ENCODE data around the gene PCDHGB7.
A peak's percentile ranks its signal among the peaks of the same experiment; 100 is the strongest.
"Not testable (repeated sequence)": the region's sequence is repeated elsewhere in the genome, so short reads cannot be mapped to it uniquely, and the experiment has no call there.

The PCDHGB7 gene

DNA sequence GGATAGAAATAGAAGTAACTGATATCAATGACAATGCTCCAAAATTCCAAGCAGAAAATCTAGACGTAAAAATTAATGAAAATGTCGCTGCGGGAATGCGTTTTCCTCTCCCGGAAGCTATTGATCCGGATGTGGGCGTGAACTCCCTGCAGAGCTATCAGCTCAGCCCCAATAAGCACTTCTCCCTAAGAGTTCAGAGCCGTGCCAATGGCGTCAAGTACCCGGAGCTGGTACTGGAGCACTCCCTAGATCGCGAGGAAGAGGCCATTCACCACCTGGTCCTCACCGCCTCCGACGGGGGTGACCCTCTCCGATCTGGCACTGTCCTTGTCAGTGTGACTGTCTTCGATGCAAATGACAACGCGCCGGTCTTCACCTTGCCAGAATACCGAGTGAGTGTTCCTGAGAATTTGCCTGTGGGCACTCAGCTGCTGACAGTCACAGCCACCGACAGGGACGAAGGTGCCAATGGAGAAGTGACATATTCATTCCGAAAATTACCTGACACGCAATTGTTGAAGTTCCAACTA lies 3.9 kb upstream of the PCDHGB7 start:
- no peaks in the 10 kb centered on the region for H3K79me2 ChIP-seq (ENCODE audit: insufficient read depth, low read length)
- TF ChIP-seq EZH2 (IDR thresholded peaks at IDR 0.05; ENCODE audit: borderline replicate concordance, low read length), result no peak
- TF ChIP-seq, protein P1, sequence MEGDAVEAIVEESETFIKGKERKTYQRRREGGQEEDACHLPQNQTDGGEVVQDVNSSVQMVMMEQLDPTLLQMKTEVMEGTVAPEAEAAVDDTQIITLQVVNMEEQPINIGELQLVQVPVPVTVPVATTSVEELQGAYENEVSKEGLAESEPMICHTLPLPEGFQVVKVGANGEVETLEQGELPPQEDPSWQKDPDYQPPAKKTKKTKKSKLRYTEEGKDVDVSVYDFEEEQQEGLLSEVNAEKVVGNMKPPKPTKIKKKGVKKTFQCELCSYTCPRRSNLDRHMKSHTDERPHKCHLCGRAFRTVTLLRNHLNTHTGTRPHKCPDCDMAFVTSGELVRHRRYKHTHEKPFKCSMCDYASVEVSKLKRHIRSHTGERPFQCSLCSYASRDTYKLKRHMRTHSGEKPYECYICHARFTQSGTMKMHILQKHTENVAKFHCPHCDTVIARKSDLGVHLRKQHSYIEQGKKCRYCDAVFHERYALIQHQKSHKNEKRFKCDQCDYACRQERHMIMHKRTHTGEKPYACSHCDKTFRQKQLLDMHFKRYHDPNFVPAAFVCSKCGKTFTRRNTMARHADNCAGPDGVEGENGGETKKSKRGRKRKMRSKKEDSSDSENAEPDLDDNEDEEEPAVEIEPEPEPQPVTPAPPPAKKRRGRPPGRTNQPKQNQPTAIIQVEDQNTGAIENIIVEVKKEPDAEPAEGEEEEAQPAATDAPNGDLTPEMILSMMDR (IDR thresholded peaks at IDR 0.05; ENCODE audit: low read length), result no peak
- peak overlapping the region; percentile 78 for H3K4me3 ChIP-seq (ENCODE audit: low read depth, low read length, poor library complexity, severe bottlenecking)
- no peaks in the 10 kb centered on the region for H3K27me3 ChIP-seq (ENCODE audit: insufficient read depth, low read length)
- no peaks in the 10 kb centered on the region for H3K9me2 ChIP-seq (ENCODE audit: low read depth, low read length)
- no peaks in the 10 kb centered on the region for H4K20me1 ChIP-seq (ENCODE audit: insufficient read depth, low read length)
- no peaks in the 10 kb centered on the region for H3K36me3 ChIP-seq (ENCODE audit: insufficient read depth, low read length)
- peaks cover 9% of the 10 kb centered on the region; the same call in 1 of the 2 replicates for H3K9me3 ChIP-seq (ENCODE audit: low read length)
- H2AFZ ChIP-seq (ENCODE audit: low read length), result peak overlapping the region; percentile 92; the same call in 1 of the 2 replicates
- H3K4me1 ChIP-seq (ENCODE audit: insufficient read depth, low read length, severe bottlenecking), result peaks cover 6% of the 10 kb centered on the region
- H3K27ac ChIP-seq (ENCODE audit: low read depth, low read length, poor library complexity, severe bottlenecking), result no peak overlapping the region
- H3K9ac ChIP-seq (ENCODE audit: low read length), result peak overlapping the region; percentile 79
- H3F3A ChIP-seq (ENCODE audit: insufficient read depth, low read length), result no peaks in the 10 kb centered on the region
- H3K4me2 ChIP-seq (ENCODE audit: low read length), result peak overlapping the region; percentile 96

DNA sequence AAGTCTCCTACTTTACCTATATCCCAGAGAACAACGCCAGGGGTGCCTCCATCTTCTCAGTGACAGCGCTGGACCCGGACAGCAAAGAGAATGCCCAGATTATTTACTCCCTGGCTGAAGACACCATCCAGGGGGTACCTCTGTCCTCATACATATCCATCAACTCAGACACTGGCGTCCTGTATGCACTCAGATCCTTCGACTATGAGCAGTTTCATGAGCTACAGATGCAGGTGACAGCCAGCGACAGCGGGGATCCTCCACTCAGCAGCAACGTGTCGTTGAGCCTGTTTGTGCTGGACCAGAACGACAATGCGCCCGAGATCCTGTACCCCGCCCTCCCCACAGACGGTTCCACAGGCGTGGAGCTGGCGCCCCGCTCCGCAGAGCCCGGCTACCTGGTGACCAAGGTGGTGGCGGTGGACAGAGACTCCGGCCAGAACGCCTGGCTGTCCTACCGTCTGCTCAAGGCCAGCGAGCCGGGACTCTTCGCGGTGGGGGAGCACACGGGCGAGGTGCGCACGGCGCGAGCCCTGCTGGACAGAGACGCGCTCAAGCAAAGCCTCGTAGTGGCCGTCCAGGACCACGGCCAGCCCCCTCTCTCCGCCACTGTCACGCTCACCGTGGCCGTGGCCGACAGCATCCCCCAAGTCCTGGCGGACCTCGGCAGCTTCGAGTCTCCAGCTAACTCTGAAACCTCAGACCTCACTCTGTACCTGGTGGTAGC lies 2.8 kb upstream of the PCDHGB7 start:
- not testable (repeated sequence) for H3K36me3 ChIP-seq (ENCODE audit: insufficient read depth, low read length); H4K20me1 ChIP-seq (ENCODE audit: insufficient read depth, low read length); H3K4me1 ChIP-seq (ENCODE audit: insufficient read depth, low read length, severe bottlenecking); H3K27ac ChIP-seq (ENCODE audit: low read depth, low read length, poor library complexity, severe bottlenecking); H3K79me2 ChIP-seq (ENCODE audit: insufficient read depth, low read length); H3K4me2 ChIP-seq (ENCODE audit: low read length); H3F3A ChIP-seq (ENCODE audit: insufficient read depth, low read length); H3K9ac ChIP-seq (ENCODE audit: low read length); H3K9me2 ChIP-seq (ENCODE audit: low read depth, low read length); H3K27me3 ChIP-seq (ENCODE audit: insufficient read depth, low read length); H3K4me3 ChIP-seq (ENCODE audit: low read depth, low read length, poor library complexity, severe bottlenecking); H2AFZ ChIP-seq (ENCODE audit: low read length)
- peaks cover 13% of the 10 kb centered on the region for H3K9me3 ChIP-seq (ENCODE audit: low read length)

DNA sequence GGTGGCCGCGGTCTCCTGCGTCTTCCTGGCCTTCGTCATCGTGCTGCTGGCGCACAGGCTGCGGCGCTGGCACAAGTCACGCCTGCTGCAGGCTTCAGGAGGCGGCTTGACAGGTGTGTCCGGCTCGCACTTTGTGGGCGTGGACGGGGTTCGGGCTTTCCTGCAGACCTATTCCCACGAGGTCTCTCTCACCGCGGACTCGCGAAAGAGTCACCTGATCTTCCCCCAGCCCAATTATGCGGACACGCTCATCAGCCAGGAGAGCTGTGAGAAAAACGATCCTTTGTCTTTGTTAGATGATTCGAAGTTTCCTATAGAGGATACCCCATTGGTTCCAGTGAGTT lies 2.2 kb upstream of the PCDHGB7 start:
- not testable (repeated sequence) for H3K4me3 ChIP-seq (ENCODE audit: low read depth, low read length, poor library complexity, severe bottlenecking); H4K20me1 ChIP-seq (ENCODE audit: insufficient read depth, low read length); H3K9me2 ChIP-seq (ENCODE audit: low read depth, low read length); H3F3A ChIP-seq (ENCODE audit: insufficient read depth, low read length); H3K4me2 ChIP-seq (ENCODE audit: low read length); H3K4me1 ChIP-seq (ENCODE audit: insufficient read depth, low read length, severe bottlenecking); H3K27me3 ChIP-seq (ENCODE audit: insufficient read depth, low read length); H3K36me3 ChIP-seq (ENCODE audit: insufficient read depth, low read length); H3K9ac ChIP-seq (ENCODE audit: low read length); H3K79me2 ChIP-seq (ENCODE audit: insufficient read depth, low read length); H2AFZ ChIP-seq (ENCODE audit: low read length); H3K27ac ChIP-seq (ENCODE audit: low read depth, low read length, poor library complexity, severe bottlenecking)
- peaks cover 13% of the 10 kb centered on the region for H3K9me3 ChIP-seq (ENCODE audit: low read length)

DNA sequence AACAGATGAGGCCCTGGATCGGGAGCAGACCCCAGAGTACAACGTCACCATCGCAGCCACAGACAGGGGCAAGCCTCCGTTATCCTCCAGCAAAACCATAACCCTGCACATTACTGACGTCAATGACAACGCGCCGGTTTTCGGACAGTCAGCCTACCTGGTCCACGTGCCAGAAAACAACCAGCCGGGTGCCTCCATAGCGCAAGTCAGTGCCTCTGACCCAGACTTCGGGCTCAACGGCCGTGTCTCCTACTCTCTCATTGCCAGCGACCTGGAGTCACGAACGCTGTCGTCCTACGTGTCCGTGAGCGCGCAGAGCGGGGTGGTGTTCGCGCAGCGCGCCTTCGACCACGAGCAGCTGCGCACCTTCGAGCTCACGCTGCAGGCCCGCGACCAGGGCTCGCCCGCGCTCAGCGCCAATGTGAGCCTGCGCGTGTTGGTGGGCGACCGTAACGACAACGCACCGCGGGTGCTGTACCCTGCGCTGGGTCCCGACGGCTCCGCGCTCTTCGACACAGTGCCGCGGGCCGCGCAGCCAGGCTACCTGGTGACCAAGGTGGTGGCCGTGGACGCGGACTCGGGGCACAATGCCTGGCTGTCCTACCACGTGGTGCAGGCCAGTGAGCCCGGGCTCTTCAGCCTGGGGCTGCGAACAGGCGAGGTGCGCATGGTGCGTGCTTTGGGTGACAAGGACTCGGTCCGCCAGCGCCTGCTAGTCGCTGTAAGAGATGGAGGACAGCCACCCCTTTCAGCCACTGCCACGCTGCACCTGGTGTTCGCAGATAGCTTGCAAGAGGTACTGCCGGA lies 1.8 kb downstream of the PCDHGB7 start:
- Histone ChIP-seq H3K9me3 (ENCODE audit: low read length) (peaks cover 26% of the 10 kb centered on the region), H3K4me2 (ENCODE audit: low read length) (no peak overlapping the region), H3K36me3 (ENCODE audit: insufficient read depth, low read length) (no peaks in the 10 kb centered on the region), H3F3A (ENCODE audit: insufficient read depth, low read length) (no peaks in the 10 kb centered on the region), H3K4me1 (ENCODE audit: insufficient read depth, low read length, severe bottlenecking) (no peaks in the 10 kb centered on the region), H3K9me2 (ENCODE audit: low read depth, low read length) (no peaks in the 10 kb centered on the region), H2AFZ (ENCODE audit: low read length) (no peak overlapping the region), H3K4me3 (ENCODE audit: low read depth, low read length, poor library complexity, severe bottlenecking) (no peak overlapping the region), H4K20me1 (ENCODE audit: insufficient read depth, low read length) (no peaks in the 10 kb centered on the region), H3K27ac (ENCODE audit: low read depth, low read length, poor library complexity, severe bottlenecking) (no peak overlapping the region), H3K27me3 (ENCODE audit: insufficient read depth, low read length) (no peaks in the 10 kb centered on the region), H3K9ac (ENCODE audit: low read length) (no peak overlapping the region), H3K79me2 (ENCODE audit: insufficient read depth, low read length) (no peaks in the 10 kb centered on the region)
- no peak for TF ChIP-seq EZH2 (IDR thresholded peaks at IDR 0.05; ENCODE audit: borderline replicate concordance, low read length)
- TF ChIP-seq, protein P1 (IDR thresholded peaks at IDR 0.05; ENCODE audit: low read length), result no peak

Data from OCI-LY1 (cell line).